HG03342 (cell line): ENCODE data around the gene TMEM35A.
"Not testable (repeated sequence)": the region's sequence is repeated elsewhere in the genome, so short reads cannot be mapped to it uniquely, and the experiment has no call there.

Source experiments
- ATAC-seq: cut with Tn5 transposase; IDR thresholded peaks from one replicate; pipeline ENCODE4 v1.9.1; 2021; ENCODE audit warnings: mild to moderate bottlenecking, moderate library complexity; ENCODE audit not compliant: unreplicated experiment

TMEM35A gene

GRCh38 chrX:101078716-101079598 is at the start of gene TMEM35A:
TMEM35A (plus strand) TSS chrX:101078879; CDS start chrX:101079003, 124 bp downstream.
- ATAC-seq: no peak

GRCh38 chrX:101029665-101030064 is 49.0 kb upstream of the TMEM35A start:
- no peak for ATAC-seq

- ATAC-seq: no peak
Measured at GRCh38 chrX:101037231-101037630, 41.4 kb upstream of the TMEM35A start.

- ATAC-seq: no peak
Measured at GRCh38 chrX:101040197-101040596, 38.5 kb upstream of the TMEM35A start.

- ATAC-seq: no peak
Measured at GRCh38 chrX:101051153-101051548, 27.5 kb upstream of the TMEM35A start.

- peak; percentile 90 for ATAC-seq
Measured at GRCh38 chrX:101051549-101052302, 27.0 kb upstream of the TMEM35A start, which contains the start of gene TRMT2B. TRMT2B (minus strand) TSS chrX:101052111; CDS start chrX:101042289, 9,822 bp downstream.

- not testable (repeated sequence) for ATAC-seq
Measured at GRCh38 chrX:101056551-101056950, 22.1 kb upstream of the TMEM35A start.

- peak; percentile 91 for ATAC-seq
Measured at GRCh38 chrX:101057093-101057714, 21.5 kb upstream of the TMEM35A start.

- ATAC-seq: no peak
Measured at GRCh38 chrX:101062176-101062575, 16.5 kb upstream of the TMEM35A start.

- no peak for ATAC-seq
Measured at GRCh38 chrX:101071582-101071981, 7.1 kb upstream of the TMEM35A start.

GRCh38 chrX:101079736-101080270 is 1.1 kb downstream of the TMEM35A start:
- no peak for ATAC-seq

GRCh38 chrX:101080326-101081124 is 1.8 kb downstream of the TMEM35A start:
- ATAC-seq: no peak

- no peak for ATAC-seq
Measured at GRCh38 chrX:101081231-101081630, 2.6 kb downstream of the TMEM35A start.

- no peak for ATAC-seq
Measured at GRCh38 chrX:101091817-101092216, 13.1 kb downstream of the TMEM35A start.

- peak; percentile 99 for ATAC-seq
Measured at GRCh38 chrX:101097546-101098453, 19.1 kb downstream of the TMEM35A start, which contains the start of gene CENPI. CENPI (plus strand) TSS chrX:101098204; CDS start chrX:101101071, 2,867 bp downstream.

- no peak for ATAC-seq
Measured at GRCh38 chrX:101108284-101108683, 29.6 kb downstream of the TMEM35A start.

GRCh38 chrX:101117701-101118100 is 39.0 kb downstream of the TMEM35A start:
- ATAC-seq: no peak

- no peak for ATAC-seq
Measured at GRCh38 chrX:101136235-101136634, 57.6 kb downstream of the TMEM35A start.
